CD4-positive, alpha-beta T cell treated with Interferon alpha-2 for 1 hour (primary cell): ENCODE data around the gene SF3A1.

ENCODE experiments used
- DNase-seq, 2 donors: peaks; one replicate each; pipeline ENCODE4 v3.0.0-alpha.2; 2020 to 2022

Gene SF3A1

GRCh38 chr22:30285176-30285845, 71.4 kb downstream of the SF3A1 start:
- DNase-seq, result no peak

GRCh38 chr22:30284666-30285065, 72.0 kb downstream of the SF3A1 start:
- DNase-seq, result no peak

GRCh38 chr22:30284172-30284571, 72.5 kb downstream of the SF3A1 start:
- no peak for DNase-seq

GRCh38 chr22:30283342-30283741, 73.4 kb downstream of the SF3A1 start:
- no peak for DNase-seq

- DNase-seq, result no peak
Observed at GRCh38 chr22:30282616-30283046, 74.1 kb downstream of the SF3A1 start.
